ENCODE measurements around the gene INVS.

The INVS gene

DNA sequence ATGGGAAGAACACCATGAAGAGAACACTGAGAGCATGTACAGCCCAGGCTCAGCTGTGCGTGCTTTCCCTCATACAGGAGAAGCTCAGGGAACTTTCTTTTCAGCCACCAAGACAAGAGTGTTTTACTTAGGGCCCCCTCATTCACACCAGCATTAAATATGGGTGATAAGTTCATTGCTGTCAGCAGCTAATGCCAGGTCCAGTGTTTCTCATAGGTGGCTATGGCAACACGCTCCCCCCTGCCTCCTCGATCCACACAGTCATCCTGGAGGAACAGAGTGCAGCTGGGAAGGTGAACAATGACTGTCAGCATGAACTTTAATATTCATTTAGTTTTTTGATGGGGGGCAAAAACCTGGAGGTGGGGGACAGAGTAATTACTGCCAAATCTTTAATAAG, 199.3 kb downstream of the INVS start:
- Histone ChIP-seq H3K27ac (ENCODE audit: low read length) (no peak overlapping the region), H3K27me3 (replicated peaks; ENCODE audit: insufficient read depth, low read length) (no peaks in the 10 kb centered on the region), H3K4me3 (ENCODE audit: low read length) (no peak overlapping the region), H3K9ac (ENCODE audit: low read length) (no peak overlapping the region), H3K9me3 (replicated peaks; ENCODE audit: insufficient read depth, low read length) (no peaks in the 10 kb centered on the region), H3K79me2 (ENCODE audit: low read length) (no peaks in the 10 kb centered on the region), H3K9me2 (replicated peaks; ENCODE audit: insufficient read depth, low read length) (no peaks in the 10 kb centered on the region), H3K36me3 (replicated peaks; ENCODE audit: insufficient read depth, low read length) (peaks cover 2% of the 10 kb centered on the region; the same call in 1 of the 2 replicates), H3K4me2 (ENCODE audit: low read depth, low read length) (no peak overlapping the region), H2AFZ (ENCODE audit: low read length) (no peak overlapping the region), H4K20me1 (ENCODE audit: insufficient read depth, low read length) (no peaks in the 10 kb centered on the region), H3K4me1 (ENCODE audit: low read length) (no peaks in the 10 kb centered on the region), H3F3A (ENCODE audit: insufficient read depth, low read length) (no peaks in the 10 kb centered on the region)
- DNase-seq = no peak
- TF ChIP-seq, protein P1, sequence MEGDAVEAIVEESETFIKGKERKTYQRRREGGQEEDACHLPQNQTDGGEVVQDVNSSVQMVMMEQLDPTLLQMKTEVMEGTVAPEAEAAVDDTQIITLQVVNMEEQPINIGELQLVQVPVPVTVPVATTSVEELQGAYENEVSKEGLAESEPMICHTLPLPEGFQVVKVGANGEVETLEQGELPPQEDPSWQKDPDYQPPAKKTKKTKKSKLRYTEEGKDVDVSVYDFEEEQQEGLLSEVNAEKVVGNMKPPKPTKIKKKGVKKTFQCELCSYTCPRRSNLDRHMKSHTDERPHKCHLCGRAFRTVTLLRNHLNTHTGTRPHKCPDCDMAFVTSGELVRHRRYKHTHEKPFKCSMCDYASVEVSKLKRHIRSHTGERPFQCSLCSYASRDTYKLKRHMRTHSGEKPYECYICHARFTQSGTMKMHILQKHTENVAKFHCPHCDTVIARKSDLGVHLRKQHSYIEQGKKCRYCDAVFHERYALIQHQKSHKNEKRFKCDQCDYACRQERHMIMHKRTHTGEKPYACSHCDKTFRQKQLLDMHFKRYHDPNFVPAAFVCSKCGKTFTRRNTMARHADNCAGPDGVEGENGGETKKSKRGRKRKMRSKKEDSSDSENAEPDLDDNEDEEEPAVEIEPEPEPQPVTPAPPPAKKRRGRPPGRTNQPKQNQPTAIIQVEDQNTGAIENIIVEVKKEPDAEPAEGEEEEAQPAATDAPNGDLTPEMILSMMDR (IDR thresholded peaks at IDR 0.05; ENCODE audit: low read length) = no peak
- TF ChIP-seq EZH2 (optimal IDR thresholded peaks at IDR 0.05; ENCODE audit: low read depth, low read length) (no peak), EZH2phosphoT487 (IDR thresholded peaks at IDR 0.05; ENCODE audit: low read length) (no peak)

- TF ChIP-seq EZH2phosphoT487 (IDR thresholded peaks at IDR 0.05; ENCODE audit: low read length) (no peak), EZH2 (optimal IDR thresholded peaks at IDR 0.05; ENCODE audit: low read depth, low read length) (no peak)
- TF ChIP-seq, protein P1 (IDR thresholded peaks at IDR 0.05; ENCODE audit: low read length) = no peak
- no peak overlapping the region for H3K4me3 ChIP-seq (ENCODE audit: low read length)
- H3K4me2 ChIP-seq (ENCODE audit: low read depth, low read length) = no peak overlapping the region
- DNase-seq = no peak
- no peaks in the 10 kb centered on the region for H3K9me2 ChIP-seq (replicated peaks; ENCODE audit: insufficient read depth, low read length)
- H3K27me3 ChIP-seq (replicated peaks; ENCODE audit: insufficient read depth, low read length) = no peaks in the 10 kb centered on the region
- H3K9ac ChIP-seq (ENCODE audit: low read length) = no peak overlapping the region
- no peaks in the 10 kb centered on the region for H3K4me1 ChIP-seq (ENCODE audit: low read length)
- peaks cover 2% of the 10 kb centered on the region; the same call in 1 of the 2 replicates for H3K36me3 ChIP-seq (replicated peaks; ENCODE audit: insufficient read depth, low read length)
- H4K20me1 ChIP-seq (ENCODE audit: insufficient read depth, low read length) = no peaks in the 10 kb centered on the region
- H3K9me3 ChIP-seq (replicated peaks; ENCODE audit: insufficient read depth, low read length) = no peaks in the 10 kb centered on the region
- H3K27ac ChIP-seq (ENCODE audit: low read length) = no peak overlapping the region
- H3K79me2 ChIP-seq (ENCODE audit: low read length) = 0 out of 2 replicates have a peak, but pooled peaks cover 5% of the 10 kb centered on the region
- H3F3A ChIP-seq (ENCODE audit: insufficient read depth, low read length) = no peaks in the 10 kb centered on the region
- H2AFZ ChIP-seq (ENCODE audit: low read length) = no peak overlapping the region
These were observed 204.7 kb downstream of the INVS start for GRCh38 chr9:100303747-100304146.

GRCh38 chr9:100306283-100306682, 207.2 kb downstream of the INVS start:
- no peaks in the 10 kb centered on the region for H3F3A ChIP-seq (ENCODE audit: insufficient read depth, low read length)

More at GRCh38 chr9:100306283-100306682, 207.2 kb downstream of the INVS start:
- peaks cover 10% of the 10 kb centered on the region; the same call in 1 of the 2 replicates for H3K79me2 ChIP-seq (ENCODE audit: low read length)
- H3K9me2 ChIP-seq (replicated peaks; ENCODE audit: insufficient read depth, low read length) = no peaks in the 10 kb centered on the region
- TF ChIP-seq EZH2phosphoT487 (IDR thresholded peaks at IDR 0.05; ENCODE audit: low read length) (no peak), EZH2 (optimal IDR thresholded peaks at IDR 0.05; ENCODE audit: low read depth, low read length) (no peak)
- TF ChIP-seq, protein P1 (IDR thresholded peaks at IDR 0.05; ENCODE audit: low read length) = no peak
- H3K27me3 ChIP-seq (replicated peaks; ENCODE audit: insufficient read depth, low read length) = no peaks in the 10 kb centered on the region
- H3K9ac ChIP-seq (ENCODE audit: low read length) = no peak overlapping the region
- DNase-seq = no peak
- no peaks in the 10 kb centered on the region for H4K20me1 ChIP-seq (ENCODE audit: insufficient read depth, low read length)
- no peak overlapping the region for H2AFZ ChIP-seq (ENCODE audit: low read length)
- H3K4me3 ChIP-seq (ENCODE audit: low read length) = no peak overlapping the region
- H3K4me1 ChIP-seq (ENCODE audit: low read length) = no peaks in the 10 kb centered on the region
- no peak overlapping the region for H3K4me2 ChIP-seq (ENCODE audit: low read depth, low read length)
- peaks cover 2% of the 10 kb centered on the region for H3K36me3 ChIP-seq (replicated peaks; ENCODE audit: insufficient read depth, low read length)
- no peak overlapping the region for H3K27ac ChIP-seq (ENCODE audit: low read length)
- no peaks in the 10 kb centered on the region for H3K9me3 ChIP-seq (replicated peaks; ENCODE audit: insufficient read depth, low read length)
